GM06990 (cell line): ENCODE measurements around the gene GH2.

Experiments
- DNase-seq: peaks from one replicate; pipeline ENCODE4 v3.0.0-alpha.2; 2011; ENCODE audit not compliant: insufficient read length; ENCODE audit errors: extremely low read depth
- H3K27me3 ChIP-seq: replicated peaks from 2 replicates; pipeline ENCODE4 v1.6.0; 2011; ENCODE audit warnings: low read length; ENCODE audit not compliant: control insufficient read depth, insufficient read depth
- H3K36me3 ChIP-seq: 2 replicates; pipeline ENCODE4 v1.5.1; 2011; ENCODE audit warnings: low read length; ENCODE audit not compliant: control insufficient read depth, insufficient read depth
- H3K4me3 ChIP-seq: replicated peaks from 2 replicates; pipeline ENCODE4 v1.5.1; 2011; ENCODE audit warnings: low read depth, mild to moderate bottlenecking, control low read depth, low read length
- CTCF ChIP-seq: IDR thresholded peaks from 2 replicates; pipeline ENCODE4 v1.5.1; 2011; ENCODE audit warnings: low read length, control low read depth, mild to moderate bottlenecking, inconsistent platforms; ENCODE audit not compliant: insufficient read depth, poor library complexity, severe bottlenecking

GH2 gene

DNA sequence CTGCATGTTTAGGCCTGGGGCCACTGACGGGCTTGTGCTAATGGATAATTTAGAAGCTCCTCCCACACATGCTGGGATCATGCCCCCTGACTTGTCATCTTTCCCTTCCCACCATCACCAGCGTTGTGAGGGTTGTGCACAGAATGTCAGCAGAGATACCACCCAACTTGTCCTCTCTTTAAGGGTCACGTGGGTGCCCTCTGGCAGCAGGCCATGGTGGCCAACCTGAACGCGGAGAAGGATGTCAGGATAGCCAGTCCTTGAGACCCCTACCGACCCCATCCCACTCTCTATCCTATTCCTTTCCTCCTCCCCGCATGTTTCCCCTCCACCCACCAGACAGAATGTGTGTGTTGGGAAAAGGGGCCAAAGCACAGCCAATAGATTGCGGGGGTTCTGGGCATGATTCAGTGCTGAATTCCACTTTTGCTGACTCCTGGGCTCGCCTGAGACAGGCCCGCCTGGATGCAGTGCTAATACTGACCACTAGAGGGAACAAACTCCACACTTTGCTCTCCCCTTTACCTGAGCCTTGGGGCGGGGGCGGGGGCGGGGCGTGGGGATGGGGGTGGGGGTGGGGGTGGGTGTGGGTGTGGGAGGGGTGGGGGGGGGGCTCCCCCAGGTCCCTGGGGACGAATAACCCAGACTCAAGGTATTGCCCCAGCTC lies at the start of gene GH2:
Gene GH2 (minus strand): TSS at position 10 of the 667 bp plus-strand sequence. CDS start 143 bp downstream, outside the sequence.
- peak; percentile 74 for TF ChIP-seq CTCF
- Histone ChIP-seq H3K36me3 (no peaks in the 10 kb centered on the region), H3K27me3 (no peaks in the 10 kb centered on the region), H3K4me3 (no peak within 1 kb of the TSS)
- no peak for DNase-seq

DNA sequence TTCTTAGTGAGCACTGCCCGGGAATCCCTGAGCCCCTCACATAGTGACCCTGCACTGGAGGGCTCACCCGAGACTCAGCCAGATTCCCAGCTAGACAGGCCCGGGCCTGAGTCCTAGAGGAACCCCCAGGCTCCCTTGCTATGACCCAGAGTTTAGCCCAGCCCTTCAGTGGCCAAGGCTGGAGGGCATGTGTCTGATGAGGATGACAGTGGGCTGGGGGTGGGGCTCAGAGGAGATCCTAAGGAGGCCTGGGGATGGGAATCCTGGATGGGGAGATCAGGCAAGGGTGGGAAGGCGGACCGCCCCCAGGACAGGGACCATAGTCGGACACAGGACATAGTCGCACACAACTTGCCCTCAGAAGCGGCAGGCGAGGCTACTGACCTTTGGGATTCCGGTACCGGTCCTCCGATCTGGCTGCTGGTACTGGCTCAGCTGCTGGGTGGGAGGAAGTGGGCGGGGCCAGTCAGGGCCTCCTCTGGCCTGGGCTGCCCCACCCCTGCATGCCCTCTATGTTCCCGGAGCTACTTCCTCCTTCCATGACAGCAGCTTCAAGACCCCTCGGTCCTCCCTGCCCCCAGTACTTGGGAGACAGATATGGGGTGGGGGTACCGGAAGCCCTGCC lies 49.3 kb upstream of the GH2 start:
- Histone ChIP-seq H3K4me3 (peak overlapping the region; percentile 99), H3K36me3 (peaks cover 27% of the 10 kb centered on the region), H3K27me3 (no peaks in the 10 kb centered on the region)
- peak; percentile 74 for DNase-seq
- TF ChIP-seq CTCF = no peak

- H3K36me3 ChIP-seq = peaks cover 27% of the 10 kb centered on the region
- DNase-seq = no peak
- peak overlapping the region; percentile 99 for H3K4me3 ChIP-seq
- TF ChIP-seq CTCF = no peak
- H3K27me3 ChIP-seq = no peaks in the 10 kb centered on the region
These were observed 48.4 kb upstream of the GH2 start for GRCh38 chr17:63929860-63930766.

- no peak for DNase-seq
- no peak overlapping the region for H3K4me3 ChIP-seq
- H3K27me3 ChIP-seq = no peaks in the 10 kb centered on the region
- H3K36me3 ChIP-seq = peaks cover 27% of the 10 kb centered on the region
- no peak for TF ChIP-seq CTCF
These were observed 47.4 kb upstream of the GH2 start for GRCh38 chr17:63928966-63929695.

DNA sequence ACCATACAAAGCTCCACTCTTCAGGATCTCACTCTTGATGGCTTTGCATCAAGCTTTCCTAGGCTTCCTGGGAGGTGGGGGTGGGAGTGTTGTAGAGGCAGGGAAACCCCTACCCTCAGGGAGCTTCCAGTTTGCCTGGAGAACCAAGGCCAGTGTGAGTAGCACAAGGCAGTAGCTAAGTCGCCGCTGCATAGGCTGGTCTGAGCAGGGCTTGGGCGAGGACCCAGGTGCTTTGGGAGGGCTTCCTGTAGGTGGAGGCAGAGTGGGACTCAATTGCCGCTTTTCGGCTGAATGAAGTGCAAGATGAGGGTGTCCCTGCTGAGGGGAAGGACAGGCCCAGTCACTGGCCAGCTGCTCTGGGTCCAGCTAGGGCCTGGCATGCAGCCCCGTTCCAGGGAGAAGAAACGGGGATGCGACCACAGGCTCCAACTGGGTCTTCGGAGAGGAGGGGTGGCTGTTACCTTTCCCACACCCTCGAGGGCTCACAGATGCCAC lies 46.5 kb upstream of the GH2 start:
- TF ChIP-seq CTCF = no peak
- no peak overlapping the region for H3K4me3 ChIP-seq
- DNase-seq = no peak
- H3K36me3 ChIP-seq = peaks cover 27% of the 10 kb centered on the region
- H3K27me3 ChIP-seq = no peaks in the 10 kb centered on the region
